ENCODE data around the gene GABBR1. TPM values are rescaled to one million over a fixed set of nuclear protein-coding genes. Genes with fewer than 3 reads are reported as not detected.
"Not testable (repeated sequence)": the region's sequence is repeated elsewhere in the genome, so short reads cannot be mapped to it uniquely, and the experiment has no call there.

The GABBR1 gene
- total RNA-seq, 2 experiments from 2014 or later, result 6.0 to 8.1 TPM

GRCh38 chr6:29666826-29667130 is 33.8 kb upstream of the GABBR1 start:
- CTCF ChIA-PET, result interaction anchor here (1.0 to 8.3 kb wide), 2 partner anchors 15 to 346 kb away, joined by 3 to 117 read pairs; no protein-coding TSS in a partner anchor
- Mint-ChIP-seq H3K9me3 (ENCODE audit: low read depth) (no peaks in the 10 kb centered on the region), H3K36me3 (peaks cover 1% of the 10 kb centered on the region), H3K4me1 (no peaks in the 10 kb centered on the region), H3K4me3 (no peak overlapping the region), H3K27me3 (peaks cover 14% of the 10 kb centered on the region), H3K27ac (no peak overlapping the region)
- DNase-seq, result no peak
- ATAC-seq, result no peak

GRCh38 chr6:29665942-29666825 is 33.2 kb upstream of the GABBR1 start:
- CTCF ChIA-PET, result interaction anchor here (1.0 to 8.3 kb wide), 3 partner anchors 14 to 347 kb away, joined by 3 to 117 read pairs (median 3); no protein-coding TSS in a partner anchor
- H3K4me1 Mint-ChIP-seq, result no peaks in the 10 kb centered on the region
- H3K4me3 Mint-ChIP-seq, result no peak overlapping the region
- DNase-seq (no peak), ATAC-seq (no peak)
- no peaks in the 10 kb centered on the region for H3K36me3 Mint-ChIP-seq
- H3K9me3 Mint-ChIP-seq (ENCODE audit: low read depth), result no peaks in the 10 kb centered on the region
- H3K27me3 Mint-ChIP-seq, result peaks cover 17% of the 10 kb centered on the region
- H3K27ac Mint-ChIP-seq, result no peak overlapping the region

GRCh38 chr6:29663300-29664042 is 30.5 kb upstream of the GABBR1 start:
- no peaks in the 10 kb centered on the region for H3K4me1 Mint-ChIP-seq
- peaks cover 21% of the 10 kb centered on the region for H3K27me3 Mint-ChIP-seq
- DNase-seq, result no peak
- CTCF ChIA-PET, result interaction anchor here (0.7 to 8.3 kb wide), 5 partner anchors 11 to 65 kb away, joined by 3 to 117 read pairs (median 3); no protein-coding TSS in a partner anchor
- no peaks in the 10 kb centered on the region for H3K36me3 Mint-ChIP-seq
- no peak overlapping the region for H3K27ac Mint-ChIP-seq
- no peaks in the 10 kb centered on the region for H3K9me3 Mint-ChIP-seq (ENCODE audit: low read depth)
- no peak overlapping the region for H3K4me3 Mint-ChIP-seq
- no peak for ATAC-seq

- peaks cover 25% of the 10 kb centered on the region for H3K27me3 Mint-ChIP-seq
- CTCF ChIA-PET, result interaction anchor here (0.6 to 8.3 kb wide), 2 partner anchors 9 to 75 kb away, joined by 3 to 117 read pairs; no protein-coding TSS in a partner anchor
- H3K9me3 Mint-ChIP-seq (ENCODE audit: low read depth); ATAC-seq; H3K27ac Mint-ChIP-seq; DNase-seq; H3K4me3 Mint-ChIP-seq; H3K4me1 Mint-ChIP-seq; H3K36me3 Mint-ChIP-seq: not testable (repeated sequence)
Measured at GRCh38 chr6:29661502-29662141, 28.6 kb upstream of the GABBR1 start.

- no peaks in the 10 kb centered on the region for H3K9me3 Mint-ChIP-seq (ENCODE audit: low read depth)
- no peak overlapping the region for H3K4me3 Mint-ChIP-seq
- no peak overlapping the region for H3K27ac Mint-ChIP-seq
- H3K27me3 Mint-ChIP-seq, result peaks cover 27% of the 10 kb centered on the region
- CTCF ChIA-PET, result interaction anchor here (0.6 to 8.3 kb wide), 2 partner anchors 9 to 74 kb away, joined by 3 to 117 read pairs; no protein-coding TSS in a partner anchor
- no peak for ATAC-seq
- DNase-seq, result no peak
- no peaks in the 10 kb centered on the region for H3K36me3 Mint-ChIP-seq
- no peaks in the 10 kb centered on the region for H3K4me1 Mint-ChIP-seq
Measured at GRCh38 chr6:29661071-29661470, 28.1 kb upstream of the GABBR1 start.

GRCh38 chr6:29656798-29657197 is 23.8 kb upstream of the GABBR1 start, which contains the start of gene MOG:
Gene MOG, plus strand, starts transcription at chr6:29657092. Its CDS starts 118 bp downstream, at chr6:29657210.
- Mint-ChIP-seq H3K36me3 (no peaks in the 10 kb centered on the region), H3K4me3 (no peak within 1 kb of the TSS), H3K9me3 (ENCODE audit: low read depth) (no peaks in the 10 kb centered on the region), H3K4me1 (no peaks in the 10 kb centered on the region), H3K27ac (no peak within 1 kb of the TSS), H3K27me3 (peaks cover 22% of the 10 kb centered on the region)
- CTCF ChIA-PET, result interaction anchor here (1.1 to 1.2 kb wide), 2 partner anchors 9 to 81 kb away, joined by 3 read pairs; no protein-coding TSS in a partner anchor
- DNase-seq (no peak), ATAC-seq (no peak)

GRCh38 chr6:29656157-29656556 is 23.2 kb upstream of the GABBR1 start:
- Mint-ChIP-seq H3K9me3 (ENCODE audit: low read depth) (no peaks in the 10 kb centered on the region), H3K4me3 (no peak overlapping the region), H3K27me3 (peaks cover 18% of the 10 kb centered on the region), H3K4me1 (peaks cover 1% of the 10 kb centered on the region), H3K36me3 (no peaks in the 10 kb centered on the region), H3K27ac (no peak overlapping the region)
- no peak for DNase-seq
- no peak for ATAC-seq
- CTCF ChIA-PET, result interaction anchor here (1.1 kb wide), 1 partner anchor 8 kb away, joined by 3 read pairs; no protein-coding TSS in a partner anchor

GRCh38 chr6:29655658-29656057 is 22.7 kb upstream of the GABBR1 start:
- Mint-ChIP-seq H3K4me3 (no peak overlapping the region), H3K36me3 (no peaks in the 10 kb centered on the region), H3K4me1 (peaks cover 1% of the 10 kb centered on the region), H3K9me3 (ENCODE audit: low read depth) (no peaks in the 10 kb centered on the region), H3K27me3 (peaks cover 14% of the 10 kb centered on the region), H3K27ac (no peak overlapping the region)
- ATAC-seq (no peak), DNase-seq (no peak)
- CTCF ChIA-PET, result interaction anchor here (3.1 to 4.2 kb wide), 2 partner anchors 16 to 121 kb away, joined by 7 to 28 read pairs; no protein-coding TSS in a partner anchor

GRCh38 chr6:29653452-29654038 is 20.6 kb upstream of the GABBR1 start:
- Mint-ChIP-seq H3K36me3 (no peaks in the 10 kb centered on the region), H3K27me3 (peaks cover 13% of the 10 kb centered on the region), H3K9me3 (ENCODE audit: low read depth) (no peaks in the 10 kb centered on the region), H3K4me1 (peaks cover 11% of the 10 kb centered on the region), H3K4me3 (no peak overlapping the region), H3K27ac (no peak overlapping the region)
- CTCF ChIA-PET, result interaction anchor here (0.6 to 6.6 kb wide), 43 partner anchors 9 to 725 kb away, joined by 3 to 117 read pairs (median 5); partner anchors contain the start of genes GABBR1 and ZFP57
- DNase-seq (peak; percentile 53), ATAC-seq (no peak)

- CTCF ChIA-PET, result interaction anchor here (0.8 to 6.6 kb wide), 13 partner anchors 11 to 323 kb away, joined by 3 to 117 read pairs (median 14); partner anchors contain the start of gene ZFP57
- H3K27me3 Mint-ChIP-seq, result peaks cover 8% of the 10 kb centered on the region
- no peak for ATAC-seq
- no peak overlapping the region for H3K27ac Mint-ChIP-seq
- H3K4me1 Mint-ChIP-seq, result peaks cover 11% of the 10 kb centered on the region
- H3K9me3 Mint-ChIP-seq (ENCODE audit: low read depth), result no peaks in the 10 kb centered on the region
- H3K4me3 Mint-ChIP-seq, result no peak overlapping the region
- H3K36me3 Mint-ChIP-seq, result no peaks in the 10 kb centered on the region
- no peak for DNase-seq
Measured at GRCh38 chr6:29652198-29652584, 19.2 kb upstream of the GABBR1 start.

- H3K36me3 Mint-ChIP-seq, result no peaks in the 10 kb centered on the region
- ATAC-seq (no peak), DNase-seq (no peak)
- CTCF ChIA-PET, result interaction anchor here (0.6 to 8.3 kb wide), 21 partner anchors 11 to 324 kb away, joined by 3 to 117 read pairs (median 8); no protein-coding TSS in a partner anchor
- no peaks in the 10 kb centered on the region for H3K9me3 Mint-ChIP-seq (ENCODE audit: low read depth)
- no peak overlapping the region for H3K4me3 Mint-ChIP-seq
- no peak overlapping the region for H3K27ac Mint-ChIP-seq
- peaks cover 8% of the 10 kb centered on the region for H3K27me3 Mint-ChIP-seq
- H3K4me1 Mint-ChIP-seq, result peaks cover 11% of the 10 kb centered on the region
Measured at GRCh38 chr6:29651413-29652197, 18.6 kb upstream of the GABBR1 start.
